ENCODE data around the gene DPP6.

GRCh38 chr7:154559454-154559853 is 507.3 kb downstream of the DPP6 start:
- TF ChIP-seq CTCF (conservative IDR thresholded peaks at IDR 0.05; ENCODE audit: low read depth, low read length), result no peak
- no peak for TF ChIP-seq EZH2phosphoT487 (IDR thresholded peaks at IDR 0.05; ENCODE audit: borderline replicate concordance, low read length)
